Colon (tissue), 2 donors: ENCODE results near the gene CCDC85C.

Experiments used
- FAIRE-seq: peaks from 2 replicates; lab custom pipeline; 2012; peaks lifted over from hg19 to GRCh38; lab: Jason Lieb, UNC
- donor health status: control.
- donor health status: control.

Gene CCDC85C

DNA sequence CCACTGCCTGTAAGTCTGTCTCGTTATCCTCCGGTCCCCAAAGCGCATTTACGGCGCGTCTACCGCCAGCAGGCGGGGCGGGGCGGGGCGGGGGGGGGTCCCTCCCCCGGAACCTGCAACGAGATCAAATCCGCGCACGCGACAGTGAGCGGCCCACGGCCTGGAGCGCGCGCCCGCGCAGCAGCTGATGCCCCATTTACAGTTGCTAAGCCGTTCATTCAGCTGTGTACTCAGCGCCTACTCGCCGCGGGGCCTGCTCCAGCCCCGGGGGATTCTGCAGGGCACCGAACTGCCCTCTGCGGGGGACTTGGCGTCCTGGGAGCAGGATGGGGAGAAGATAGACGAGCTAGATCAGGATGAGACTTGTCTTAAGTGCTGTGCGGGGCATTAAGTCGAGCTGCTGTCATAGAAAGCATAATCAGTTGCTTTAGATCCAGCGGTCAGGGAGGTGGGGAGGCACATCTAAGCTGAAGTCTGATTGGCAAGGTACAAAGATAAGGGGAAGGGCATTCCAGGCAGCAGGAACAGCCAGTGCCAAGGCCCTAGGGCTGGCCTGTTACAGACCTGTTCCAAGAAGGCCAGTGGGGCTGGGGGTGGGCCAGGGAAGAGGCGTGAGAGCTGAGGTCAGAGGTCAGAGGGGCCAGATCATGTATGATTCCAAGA is 1.4 kb upstream of the CCDC85C start:
- FAIRE-seq: no peak

DNA sequence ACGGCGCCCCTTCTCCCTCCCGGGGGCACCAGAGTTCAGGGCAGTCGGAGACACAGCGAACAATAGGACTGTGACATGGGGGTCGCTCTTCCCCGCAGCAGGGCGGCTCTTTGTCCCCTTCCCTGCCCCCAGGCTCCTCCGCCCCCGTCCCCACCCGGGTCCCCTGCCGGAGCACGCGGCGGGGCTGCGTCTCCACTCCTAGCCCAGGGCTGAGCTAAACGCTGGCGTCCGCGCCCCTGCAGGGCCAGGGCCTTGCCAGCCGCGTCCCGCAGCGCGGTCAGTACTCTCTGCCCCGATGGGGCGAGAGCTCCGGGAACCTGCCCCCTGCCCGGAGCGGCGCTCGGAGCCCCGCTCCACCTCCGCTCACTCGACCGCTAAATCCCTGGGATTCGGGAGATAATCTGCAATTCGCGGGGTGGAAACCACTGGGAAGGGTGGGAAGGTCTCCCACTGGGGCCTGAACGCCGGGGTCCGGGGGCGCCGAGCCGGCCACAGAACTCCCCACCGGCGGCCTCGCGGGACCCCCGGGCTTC is 825 bp upstream of the CCDC85C start:
- no peak for FAIRE-seq

DNA sequence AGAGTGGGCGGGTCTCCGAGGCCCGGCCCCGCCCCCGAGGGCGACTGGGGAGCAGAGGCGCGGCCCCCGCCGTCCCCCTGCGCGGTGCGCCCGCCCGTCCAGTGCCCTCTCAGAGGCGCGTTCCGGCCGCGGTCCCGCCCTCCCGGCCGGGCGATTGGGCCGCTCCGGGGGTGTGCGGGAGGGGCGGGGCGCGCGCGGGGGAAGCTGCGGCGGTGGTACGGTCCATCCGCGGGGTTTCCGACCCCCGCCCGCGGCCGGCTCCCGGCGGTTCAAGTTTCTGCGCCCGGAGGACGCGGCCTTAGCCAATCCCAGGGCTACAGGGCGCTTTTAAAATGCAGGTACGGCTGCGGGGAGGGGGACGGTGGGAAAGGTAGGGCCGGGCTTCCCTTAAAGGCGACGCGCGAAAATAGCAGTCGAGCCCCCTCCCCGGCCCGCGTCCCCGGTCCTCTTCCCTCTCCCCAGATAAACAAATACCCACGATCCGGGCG is 315 bp upstream of the CCDC85C start:
- FAIRE-seq: no peak

DNA sequence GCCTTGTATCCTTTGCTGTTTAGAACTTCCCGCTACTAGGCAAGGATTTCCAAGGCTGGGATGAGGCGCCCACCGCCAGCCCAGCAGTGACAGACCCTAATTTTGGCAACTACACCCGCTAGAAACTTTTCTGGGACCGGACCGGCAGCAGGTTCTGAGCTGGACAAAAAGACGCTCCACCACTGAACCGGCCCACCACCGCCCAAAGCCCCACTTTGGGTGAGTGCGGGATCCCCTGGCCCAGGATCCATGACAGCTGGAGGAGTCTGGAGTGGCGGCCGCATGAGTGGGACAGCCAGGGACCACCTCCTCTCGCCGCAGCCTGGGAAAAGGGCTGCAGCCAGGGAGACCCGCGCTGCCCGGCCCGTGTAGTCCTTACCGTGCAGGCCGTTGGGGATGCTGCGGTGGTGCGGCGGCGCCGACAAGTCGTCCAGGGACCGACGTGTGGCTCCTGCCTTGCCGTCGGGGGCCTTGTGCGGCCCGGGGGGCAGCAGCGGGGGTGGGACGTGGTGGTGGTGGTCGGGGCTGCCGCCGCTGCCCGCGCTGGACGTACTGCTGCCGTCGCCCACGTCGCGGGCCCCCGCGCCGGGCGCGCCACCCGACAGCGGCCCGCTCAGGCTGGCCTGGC is 1.1 kb downstream of the CCDC85C start:
- no peak for FAIRE-seq

DNA sequence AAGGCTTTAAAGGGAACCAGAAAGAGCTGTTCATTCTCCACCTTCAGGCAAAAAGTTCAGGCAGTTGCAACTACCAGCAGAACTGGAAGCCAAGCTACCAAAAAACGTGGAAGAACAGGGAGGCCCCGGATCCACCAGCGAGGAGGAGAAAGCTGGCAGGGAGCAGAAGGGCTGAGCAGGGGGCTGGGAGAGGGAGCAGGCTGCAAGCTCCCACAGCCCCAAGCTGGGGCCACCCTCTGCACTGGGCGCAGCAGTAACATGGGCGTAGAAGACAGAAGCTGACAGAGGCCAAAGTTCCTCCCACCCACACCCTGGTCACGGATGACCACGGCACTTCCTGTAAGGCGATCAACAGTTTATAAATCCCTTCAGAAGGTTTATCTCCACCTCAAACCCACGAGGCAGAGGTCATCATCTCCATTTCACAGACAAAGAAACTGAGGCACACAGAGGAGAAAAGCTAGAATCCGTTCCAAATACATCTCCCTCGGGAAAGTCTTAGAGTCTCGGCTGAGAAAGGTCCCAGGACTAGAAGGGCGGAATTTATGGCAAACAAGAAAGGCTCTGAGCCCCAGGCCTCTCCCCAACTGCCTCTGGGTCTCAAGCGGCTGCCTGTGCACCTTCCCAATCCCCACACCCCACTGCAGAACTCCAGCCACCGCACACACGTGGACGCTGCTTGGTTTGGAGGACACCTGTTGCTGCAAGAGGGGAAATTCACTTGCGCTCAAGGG is 1.8 kb downstream of the CCDC85C start:
- FAIRE-seq: no peak

DNA sequence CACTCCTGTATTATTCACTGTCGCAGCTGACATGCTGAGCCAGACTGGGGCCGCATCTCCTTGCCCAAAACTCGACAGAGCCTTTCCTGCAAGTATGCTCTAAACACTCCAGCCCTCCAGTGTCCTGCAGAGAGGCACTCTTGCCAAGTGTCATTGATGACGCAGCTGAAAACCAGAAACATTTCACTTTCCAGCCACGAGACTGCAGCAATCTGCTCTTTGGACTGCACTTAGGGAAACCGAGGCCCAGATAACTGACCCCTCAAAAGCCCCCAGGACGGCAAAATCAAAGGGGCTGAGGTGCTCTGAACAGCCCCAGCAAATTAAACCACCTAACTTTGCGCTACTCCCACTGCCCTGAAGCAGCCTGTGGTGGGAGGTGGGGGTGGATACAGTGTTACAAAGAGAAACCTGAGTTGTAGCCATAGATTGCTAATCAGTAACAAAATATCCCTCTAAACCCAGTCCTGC is 2.6 kb downstream of the CCDC85C start:
- no peak for FAIRE-seq

DNA sequence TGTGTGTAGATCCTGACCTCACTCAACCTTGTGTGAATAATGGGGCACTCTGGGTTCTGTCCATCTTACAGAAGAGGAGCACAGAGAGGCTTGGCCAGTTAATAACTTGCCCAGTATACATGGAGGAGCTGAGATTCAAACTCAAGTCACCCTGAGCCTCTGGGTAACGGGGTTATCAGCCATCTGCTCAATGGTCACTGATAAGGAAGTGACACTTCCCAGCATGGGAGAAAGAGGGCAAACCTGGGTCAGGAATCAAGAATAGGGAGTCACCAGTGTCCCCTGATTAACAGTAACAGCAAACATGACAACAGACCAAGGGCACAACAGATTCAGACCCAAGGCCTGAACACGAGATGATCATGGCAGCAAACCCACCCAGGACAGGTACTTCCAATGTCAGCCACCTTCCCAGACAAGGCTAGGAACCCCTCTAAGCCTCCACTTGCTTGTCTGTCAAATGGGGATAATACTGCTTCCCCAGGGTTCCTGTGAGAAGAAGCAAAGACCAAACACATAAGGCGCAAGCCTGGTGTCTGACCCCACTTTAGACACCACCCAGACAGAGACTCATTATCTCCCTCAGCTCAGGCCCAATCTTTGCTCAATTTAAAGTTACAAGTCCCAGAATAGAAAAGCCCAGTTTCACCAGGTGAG is 3.6 kb downstream of the CCDC85C start:
- FAIRE-seq: no peak

DNA sequence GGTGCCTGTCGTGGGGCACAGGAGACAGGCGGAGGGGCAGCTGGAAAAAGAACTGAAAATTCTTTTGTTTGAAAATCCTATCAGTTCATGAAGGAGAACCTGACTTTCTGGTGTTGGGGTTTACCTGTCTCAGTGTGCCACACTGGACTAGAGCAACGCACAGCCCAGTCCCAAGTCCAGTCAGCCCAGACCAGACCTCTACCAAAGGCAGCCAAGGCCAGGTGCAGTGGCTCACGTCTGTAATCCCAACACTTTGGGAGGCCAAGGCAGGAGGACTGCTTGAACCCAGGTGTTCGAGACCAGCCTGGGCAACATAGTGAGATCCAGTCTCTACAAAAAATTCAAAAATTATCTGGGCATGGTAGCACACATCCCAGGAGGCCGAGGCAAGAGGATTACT is 4.6 kb downstream of the CCDC85C start:
- FAIRE-seq: no peak

DNA sequence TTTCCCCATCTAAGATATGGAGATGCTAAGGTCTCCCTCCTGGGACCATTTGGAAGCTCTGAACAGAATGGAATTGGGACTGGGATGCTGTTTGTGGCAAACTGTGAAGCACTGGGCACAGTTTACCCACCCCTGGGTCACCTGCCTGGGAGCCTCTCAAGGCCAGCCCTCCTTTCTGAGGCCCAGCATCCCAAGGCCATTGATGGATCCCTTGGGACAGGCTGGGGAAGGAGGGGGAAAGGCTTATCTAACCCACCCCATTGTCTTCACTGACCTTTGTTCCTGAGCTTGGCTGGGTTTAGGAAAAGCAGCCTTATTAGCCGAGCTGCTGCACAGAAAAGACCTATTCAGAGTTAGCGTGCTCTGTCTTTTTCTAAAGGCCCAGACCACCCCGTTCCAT is 5.2 kb downstream of the CCDC85C start:
- no peak for FAIRE-seq

DNA sequence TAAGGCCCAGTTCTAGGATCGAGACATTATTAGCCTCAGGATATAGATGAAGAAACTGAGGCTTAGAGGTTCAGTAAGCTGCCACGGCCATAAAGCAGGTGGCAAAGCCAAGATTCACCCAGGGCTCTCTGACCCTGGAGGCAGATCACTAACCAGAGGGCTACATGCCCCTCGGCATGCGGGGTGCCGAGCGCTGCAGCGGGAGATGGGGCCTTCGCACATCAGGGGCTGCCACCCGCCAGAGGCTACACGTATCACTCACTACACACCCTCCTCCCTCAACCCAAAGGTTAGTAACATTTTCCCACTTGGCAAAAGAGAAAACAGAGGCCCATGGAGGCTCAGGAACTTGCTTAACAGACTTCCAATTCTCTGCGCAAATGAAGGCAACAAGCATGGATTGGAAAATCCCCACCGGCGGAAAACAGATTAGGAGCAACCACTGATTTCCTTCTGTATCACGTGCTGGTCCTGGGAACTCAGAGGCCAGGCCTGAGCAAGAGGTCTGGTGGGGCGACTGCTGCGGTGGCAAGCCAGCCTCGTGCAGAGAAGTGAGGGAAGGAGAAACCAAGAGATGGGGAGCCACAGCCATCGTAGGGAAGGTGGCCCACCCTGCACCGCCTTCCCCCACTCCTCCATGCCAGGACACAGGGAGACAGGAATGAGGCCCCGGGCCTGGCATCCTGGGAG is 6.0 kb downstream of the CCDC85C start:
- no peak for FAIRE-seq

DNA sequence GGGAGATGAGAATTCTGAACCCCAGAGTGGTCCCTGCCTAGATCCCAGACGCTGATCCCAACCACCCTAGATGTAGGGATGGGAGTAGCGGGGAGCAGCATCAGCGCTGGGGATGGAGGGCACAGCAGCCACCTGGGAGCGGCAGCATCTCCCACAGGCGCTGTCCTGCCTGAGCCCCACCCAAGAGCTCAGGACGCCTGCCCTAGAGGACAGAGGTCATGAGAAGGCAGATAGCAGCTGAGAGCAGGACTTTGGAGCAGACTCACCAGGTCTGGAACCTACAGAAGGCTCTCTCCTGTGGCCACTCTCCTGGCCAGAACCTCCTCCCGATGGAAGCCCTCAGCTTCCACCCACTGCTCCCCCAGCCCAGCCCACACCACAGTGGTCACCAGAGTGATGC is 7.2 kb downstream of the CCDC85C start:
- FAIRE-seq: no peak

DNA sequence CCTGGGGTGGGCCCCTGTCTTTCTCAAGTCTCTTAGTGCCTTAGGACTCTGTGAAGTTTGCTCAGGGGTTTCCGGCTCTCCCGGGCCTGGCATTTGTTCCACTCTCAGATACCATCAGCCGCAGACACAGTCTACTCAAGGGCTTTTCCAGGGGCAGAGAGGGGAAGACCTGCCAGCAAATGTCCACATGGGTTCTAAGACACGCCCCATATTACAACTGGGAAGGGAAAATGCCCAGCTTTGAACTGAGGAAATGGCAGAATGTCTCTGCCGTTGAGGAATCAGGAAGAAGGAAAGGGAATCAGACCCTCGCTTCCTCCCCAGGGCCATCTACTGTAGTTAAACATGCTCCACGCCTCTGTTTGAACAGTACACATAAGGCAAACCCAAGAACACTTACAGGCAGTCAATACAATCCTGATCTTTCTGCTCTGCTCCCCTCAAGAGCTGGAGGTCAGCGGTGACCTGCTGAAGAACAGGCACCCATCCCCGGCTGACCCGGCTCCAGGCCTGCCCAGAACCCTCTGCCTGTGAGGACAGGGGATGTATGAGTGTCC is 7.9 kb downstream of the CCDC85C start:
- FAIRE-seq: no peak

DNA sequence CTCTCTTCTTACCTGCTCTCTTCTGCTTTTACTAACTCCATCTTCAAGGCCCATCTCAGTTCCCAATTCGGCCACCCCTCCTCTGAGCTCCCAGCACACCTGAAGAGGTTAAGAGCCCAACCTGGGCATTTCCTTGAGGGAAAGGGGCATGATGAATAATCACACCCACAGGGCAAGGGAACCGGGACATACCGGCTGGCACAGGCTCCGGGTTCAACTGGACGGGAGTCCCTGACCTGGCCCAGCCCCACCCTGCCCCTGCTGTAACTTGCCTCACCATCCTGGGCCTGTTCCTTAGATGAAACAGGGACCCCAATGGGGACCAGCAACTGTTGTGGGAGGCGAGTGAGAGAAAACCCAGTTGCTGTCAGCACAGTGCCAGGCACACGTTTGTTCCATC is 8.5 kb downstream of the CCDC85C start:
- FAIRE-seq: no peak

DNA sequence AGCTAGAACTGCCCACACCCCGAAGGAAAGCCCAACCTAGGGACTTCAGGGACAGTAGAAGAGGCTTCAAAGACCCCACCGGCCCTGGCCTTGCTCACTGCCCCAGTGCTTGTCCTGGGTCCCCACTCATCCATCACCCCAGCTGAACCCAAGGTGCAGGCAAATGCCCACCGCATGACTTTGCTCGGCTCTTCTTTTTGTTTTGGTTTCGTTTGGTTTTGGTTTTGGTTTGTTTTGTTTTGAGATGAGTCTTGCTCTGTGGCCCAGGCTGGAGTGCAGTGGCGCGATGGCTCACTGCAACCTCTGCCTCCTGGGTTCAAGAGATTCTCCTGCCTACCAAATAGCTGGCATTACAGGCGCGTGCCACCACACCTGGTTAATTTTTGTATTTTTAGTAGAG is 9.0 kb downstream of the CCDC85C start:
- no peak for FAIRE-seq

DNA sequence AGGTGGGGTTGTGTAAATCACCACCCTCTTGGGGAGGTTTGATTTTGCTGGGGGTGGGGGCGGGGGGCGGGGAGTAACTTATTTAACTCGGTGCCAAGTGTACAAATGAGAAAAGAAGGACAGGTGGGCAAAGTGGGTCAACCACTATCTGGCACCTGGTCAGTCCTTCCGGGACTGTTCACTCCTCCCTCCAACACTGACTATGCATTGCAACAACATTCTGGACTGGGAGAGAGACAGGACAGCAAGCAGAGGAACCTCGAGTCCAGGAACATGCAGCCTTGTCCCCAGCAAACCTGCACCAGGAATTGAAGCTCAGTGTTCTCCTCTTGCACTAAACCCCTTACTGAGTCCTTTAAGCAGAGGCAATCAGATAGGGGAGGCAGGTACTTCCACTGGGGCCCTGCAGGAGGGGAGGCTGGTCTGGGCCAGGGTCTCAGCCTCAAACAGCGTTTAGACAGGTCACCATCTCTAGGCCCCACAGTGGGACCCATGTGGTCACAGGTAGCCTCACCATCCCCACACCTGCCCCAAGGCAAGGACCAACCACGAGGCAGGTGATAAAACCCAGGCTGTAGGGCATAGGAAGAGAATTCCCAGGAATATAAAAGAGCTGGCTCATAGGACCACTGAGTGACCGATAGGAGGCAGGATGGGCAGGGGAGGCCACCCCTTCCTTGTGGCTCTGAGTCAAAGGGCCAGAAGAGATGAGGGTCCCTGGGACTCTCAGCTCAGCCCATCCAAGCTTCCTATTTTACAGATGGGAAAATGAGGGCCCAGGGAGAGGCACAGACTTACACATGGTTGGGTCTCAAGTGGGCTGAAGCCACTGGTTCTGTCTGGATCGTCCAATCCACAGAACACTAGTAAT is 9.8 kb downstream of the CCDC85C start:
- FAIRE-seq: no peak

DNA sequence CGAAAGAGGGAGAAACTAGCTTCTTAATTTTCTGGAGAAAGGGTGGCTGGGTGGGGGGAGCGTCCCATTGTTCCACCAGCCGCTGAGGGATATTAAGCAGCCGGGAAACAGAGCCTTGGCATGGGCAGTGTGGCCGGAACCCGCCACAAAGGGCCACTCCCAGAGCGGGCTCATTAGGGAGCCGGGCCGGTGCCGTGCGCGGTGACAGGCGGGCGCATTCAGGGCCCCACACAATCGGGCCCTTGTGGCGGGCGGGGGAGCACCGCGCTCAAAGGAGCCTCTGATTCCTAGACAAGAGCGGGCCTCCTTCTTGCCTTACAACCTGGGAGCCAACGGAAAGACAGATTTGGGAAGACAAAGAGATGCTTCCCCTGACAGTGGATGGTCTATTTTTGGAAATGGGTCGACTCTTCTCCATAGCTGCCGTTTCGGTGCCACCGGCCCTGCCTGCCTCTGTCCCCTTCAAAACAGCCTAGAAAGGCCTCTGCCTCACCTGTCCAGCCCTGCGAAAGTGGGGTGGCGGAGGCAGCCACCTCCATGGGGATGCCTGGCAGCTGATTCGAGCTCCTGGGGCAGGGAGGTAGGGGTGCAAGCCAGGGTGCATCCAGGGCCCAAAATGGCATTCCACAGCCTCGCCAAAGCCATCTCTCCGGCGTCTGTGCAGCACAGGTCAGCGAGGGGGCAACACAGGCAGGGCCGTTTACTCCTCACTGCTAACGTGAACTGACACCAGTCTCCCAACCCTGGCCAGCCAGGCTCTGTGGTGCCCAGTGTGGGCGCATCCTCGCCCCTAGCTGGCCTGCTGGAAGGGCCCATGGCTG is 10.9 kb downstream of the CCDC85C start:
- FAIRE-seq: no peak

DNA sequence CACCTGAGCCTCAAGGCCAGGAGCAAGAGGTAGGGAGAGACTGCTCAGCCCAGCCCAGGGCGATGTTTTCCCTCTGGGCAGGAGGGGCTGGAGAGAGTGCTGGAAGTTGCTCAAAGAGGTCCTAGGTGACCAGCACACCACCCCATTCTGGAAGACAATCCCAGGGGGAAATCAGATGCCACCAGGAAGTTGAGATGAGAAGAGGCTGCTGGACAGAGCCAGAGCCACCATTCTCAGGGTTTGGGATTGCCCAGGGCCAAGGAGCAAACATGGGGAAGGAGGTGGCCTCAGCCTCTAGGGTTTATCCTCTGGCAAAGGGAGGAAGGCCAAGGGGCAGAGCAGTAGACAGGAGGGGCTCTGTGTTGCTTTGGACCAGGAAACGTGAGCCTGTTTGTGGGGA is 11.6 kb downstream of the CCDC85C start:
- no peak for FAIRE-seq

DNA sequence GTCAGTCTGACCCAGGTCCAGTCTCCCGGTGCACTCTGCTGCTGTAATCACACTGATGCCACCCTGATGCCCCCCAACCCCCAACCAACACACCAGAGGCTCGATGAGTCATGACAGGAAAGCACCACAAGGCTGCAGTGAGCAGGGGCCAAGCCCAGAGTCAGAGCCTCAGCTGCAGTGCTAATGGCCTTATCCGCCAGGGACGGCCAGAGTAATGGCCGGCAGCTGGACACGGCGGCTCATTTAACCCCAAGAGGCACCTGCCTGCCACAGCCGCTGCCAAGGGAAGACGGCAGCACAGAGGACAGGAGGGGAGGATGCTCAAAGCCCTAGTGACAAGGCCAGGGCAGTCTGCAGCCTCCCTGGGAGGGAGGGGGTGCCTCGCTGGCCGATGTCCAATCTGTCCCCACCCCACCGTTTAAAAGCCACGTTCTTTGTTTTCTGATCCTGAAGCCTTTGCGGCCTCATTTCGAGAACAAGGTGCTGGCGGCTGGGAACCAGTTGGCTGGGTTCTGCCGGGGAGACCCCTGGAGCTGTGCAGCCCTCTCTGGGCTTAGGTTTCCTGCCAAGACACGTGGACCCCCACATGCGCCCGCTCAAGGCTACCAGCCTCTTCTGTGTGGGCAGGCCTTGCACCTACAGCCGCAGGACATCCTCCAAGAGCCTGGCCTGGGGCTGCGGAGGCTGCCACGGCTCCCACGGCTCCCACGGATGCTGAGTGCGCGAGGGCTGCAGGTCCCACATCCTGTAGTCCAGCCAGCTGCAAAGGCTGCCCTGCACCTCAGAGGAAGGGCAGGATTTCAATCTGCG is 13.1 kb downstream of the CCDC85C start:
- no peak for FAIRE-seq
